ENCODE measurements around the gene FAM163B.
"Not testable (repeated sequence)": the region's sequence is repeated elsewhere in the genome, so short reads cannot be mapped to it uniquely, and the experiment has no call there.

FAM163B gene

DNA sequence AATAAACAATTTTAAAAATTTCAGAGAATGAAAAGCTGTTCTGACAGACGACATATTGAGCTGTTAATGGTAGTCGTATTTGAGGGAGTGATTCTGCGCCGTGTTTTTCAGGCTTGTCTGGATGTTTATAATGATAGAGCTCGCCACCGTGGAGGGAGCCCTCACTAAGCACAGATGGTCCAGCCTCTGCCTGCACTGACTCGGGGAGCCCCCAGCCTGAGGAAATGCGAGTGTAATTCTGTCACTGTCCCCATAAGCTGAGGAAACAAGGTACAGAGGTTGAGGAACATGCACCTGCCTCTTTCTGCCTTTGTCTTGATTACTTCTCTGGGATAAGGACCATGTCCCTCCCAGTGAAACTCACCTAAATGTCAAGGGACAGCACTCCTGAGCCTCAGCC is 19.6 kb upstream of the FAM163B start:
- no peaks in the 10 kb centered on the region for H3K4me1 ChIP-seq (ENCODE audit: insufficient read depth, low read length, severe bottlenecking)
- no peak overlapping the region for H3K9ac ChIP-seq (ENCODE audit: low read length)
- H3K9me2 ChIP-seq (ENCODE audit: low read depth, low read length) = no peaks in the 10 kb centered on the region
- no peak overlapping the region for H3K27ac ChIP-seq (ENCODE audit: low read depth, low read length, poor library complexity, severe bottlenecking)
- no peaks in the 10 kb centered on the region for H3K36me3 ChIP-seq (ENCODE audit: insufficient read depth, low read length)
- no peak overlapping the region for H3K4me2 ChIP-seq (ENCODE audit: low read length)
- H3F3A ChIP-seq (ENCODE audit: insufficient read depth, low read length) = no peaks in the 10 kb centered on the region
- no peaks in the 10 kb centered on the region for H3K79me2 ChIP-seq (ENCODE audit: insufficient read depth, low read length)
- H3K27me3 ChIP-seq (ENCODE audit: insufficient read depth, low read length) = peaks cover 5% of the 10 kb centered on the region; the same call in 1 of the 2 replicates
- H3K4me3 ChIP-seq (ENCODE audit: low read depth, low read length, poor library complexity, severe bottlenecking) = no peak overlapping the region
- no peaks in the 10 kb centered on the region for H3K9me3 ChIP-seq (ENCODE audit: low read length)
- no peak overlapping the region for H2AFZ ChIP-seq (ENCODE audit: low read length)
- H4K20me1 ChIP-seq (ENCODE audit: insufficient read depth, low read length) = no peaks in the 10 kb centered on the region
- TF ChIP-seq, protein P1, sequence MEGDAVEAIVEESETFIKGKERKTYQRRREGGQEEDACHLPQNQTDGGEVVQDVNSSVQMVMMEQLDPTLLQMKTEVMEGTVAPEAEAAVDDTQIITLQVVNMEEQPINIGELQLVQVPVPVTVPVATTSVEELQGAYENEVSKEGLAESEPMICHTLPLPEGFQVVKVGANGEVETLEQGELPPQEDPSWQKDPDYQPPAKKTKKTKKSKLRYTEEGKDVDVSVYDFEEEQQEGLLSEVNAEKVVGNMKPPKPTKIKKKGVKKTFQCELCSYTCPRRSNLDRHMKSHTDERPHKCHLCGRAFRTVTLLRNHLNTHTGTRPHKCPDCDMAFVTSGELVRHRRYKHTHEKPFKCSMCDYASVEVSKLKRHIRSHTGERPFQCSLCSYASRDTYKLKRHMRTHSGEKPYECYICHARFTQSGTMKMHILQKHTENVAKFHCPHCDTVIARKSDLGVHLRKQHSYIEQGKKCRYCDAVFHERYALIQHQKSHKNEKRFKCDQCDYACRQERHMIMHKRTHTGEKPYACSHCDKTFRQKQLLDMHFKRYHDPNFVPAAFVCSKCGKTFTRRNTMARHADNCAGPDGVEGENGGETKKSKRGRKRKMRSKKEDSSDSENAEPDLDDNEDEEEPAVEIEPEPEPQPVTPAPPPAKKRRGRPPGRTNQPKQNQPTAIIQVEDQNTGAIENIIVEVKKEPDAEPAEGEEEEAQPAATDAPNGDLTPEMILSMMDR (IDR thresholded peaks at IDR 0.05; ENCODE audit: low read length) = no peak
- TF ChIP-seq EZH2 (IDR thresholded peaks at IDR 0.05; ENCODE audit: borderline replicate concordance, low read length) = no peak

GRCh38 chr9:133627341-133627740 is 18.2 kb upstream of the FAM163B start:
- H4K20me1 ChIP-seq (ENCODE audit: insufficient read depth, low read length) = no peaks in the 10 kb centered on the region
- H3K27me3 ChIP-seq (ENCODE audit: insufficient read depth, low read length) = no peaks in the 10 kb centered on the region; the same call in 1 of the 2 replicates
- no peaks in the 10 kb centered on the region for H3F3A ChIP-seq (ENCODE audit: insufficient read depth, low read length)
- H2AFZ ChIP-seq (ENCODE audit: low read length) = no peak overlapping the region
- no peaks in the 10 kb centered on the region for H3K9me3 ChIP-seq (ENCODE audit: low read length)
- no peaks in the 10 kb centered on the region for H3K79me2 ChIP-seq (ENCODE audit: insufficient read depth, low read length)
- no peaks in the 10 kb centered on the region for H3K36me3 ChIP-seq (ENCODE audit: insufficient read depth, low read length)
- H3K27ac ChIP-seq (ENCODE audit: low read depth, low read length, poor library complexity, severe bottlenecking) = no peak overlapping the region
- no peak overlapping the region for H3K4me3 ChIP-seq (ENCODE audit: low read depth, low read length, poor library complexity, severe bottlenecking)
- no peak overlapping the region for H3K9ac ChIP-seq (ENCODE audit: low read length)
- H3K4me1 ChIP-seq (ENCODE audit: insufficient read depth, low read length, severe bottlenecking) = no peaks in the 10 kb centered on the region
- H3K9me2 ChIP-seq (ENCODE audit: low read depth, low read length) = no peaks in the 10 kb centered on the region
- no peak overlapping the region for H3K4me2 ChIP-seq (ENCODE audit: low read length)
- TF ChIP-seq EZH2 (IDR thresholded peaks at IDR 0.05; ENCODE audit: borderline replicate concordance, low read length) = no peak
- TF ChIP-seq, protein P1 (IDR thresholded peaks at IDR 0.05; ENCODE audit: low read length) = no peak

GRCh38 chr9:133626008-133626407 is 16.8 kb upstream of the FAM163B start:
- H4K20me1 ChIP-seq (ENCODE audit: insufficient read depth, low read length); H3K27ac ChIP-seq (ENCODE audit: low read depth, low read length, poor library complexity, severe bottlenecking); H3F3A ChIP-seq (ENCODE audit: insufficient read depth, low read length); H3K79me2 ChIP-seq (ENCODE audit: insufficient read depth, low read length); H3K9me3 ChIP-seq (ENCODE audit: low read length); H3K9ac ChIP-seq (ENCODE audit: low read length); H2AFZ ChIP-seq (ENCODE audit: low read length); H3K9me2 ChIP-seq (ENCODE audit: low read depth, low read length); H3K4me3 ChIP-seq (ENCODE audit: low read depth, low read length, poor library complexity, severe bottlenecking); H3K27me3 ChIP-seq (ENCODE audit: insufficient read depth, low read length); H3K36me3 ChIP-seq (ENCODE audit: insufficient read depth, low read length); H3K4me1 ChIP-seq (ENCODE audit: insufficient read depth, low read length, severe bottlenecking); H3K4me2 ChIP-seq (ENCODE audit: low read length): not testable (repeated sequence)

DNA sequence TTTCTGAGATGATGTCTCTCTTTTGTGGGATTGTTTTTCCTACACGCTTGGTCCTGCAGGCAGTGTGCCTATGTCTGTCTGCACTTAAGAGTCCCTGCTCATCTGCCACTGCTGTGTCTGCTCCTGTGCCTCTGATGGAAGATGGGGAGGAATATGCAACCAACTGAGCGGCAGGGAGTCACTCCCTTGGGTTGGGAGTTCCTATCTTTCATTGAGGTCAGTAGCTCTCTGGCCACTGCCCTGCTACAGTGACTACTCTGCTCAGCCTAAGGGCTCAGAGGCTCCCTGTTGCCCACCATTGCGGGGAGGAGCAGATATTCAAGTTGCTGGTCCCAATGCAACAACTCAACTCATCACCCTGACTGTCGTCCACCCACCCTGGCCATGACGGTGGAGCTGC is 13.4 kb upstream of the FAM163B start:
- Histone ChIP-seq H4K20me1 (ENCODE audit: insufficient read depth, low read length) (no peaks in the 10 kb centered on the region), H3F3A (ENCODE audit: insufficient read depth, low read length) (no peaks in the 10 kb centered on the region)
- TF ChIP-seq, protein P1 (IDR thresholded peaks at IDR 0.05; ENCODE audit: low read length) = no peak
- no peak for TF ChIP-seq EZH2 (IDR thresholded peaks at IDR 0.05; ENCODE audit: borderline replicate concordance, low read length)

More for the DNA sequence above, 13.4 kb upstream of the FAM163B start:
- no peak overlapping the region for H3K9ac ChIP-seq (ENCODE audit: low read length)
- no peaks in the 10 kb centered on the region for H3K4me1 ChIP-seq (ENCODE audit: insufficient read depth, low read length, severe bottlenecking)
- H3K27ac ChIP-seq (ENCODE audit: low read depth, low read length, poor library complexity, severe bottlenecking) = no peak overlapping the region
- H3K79me2 ChIP-seq (ENCODE audit: insufficient read depth, low read length) = no peaks in the 10 kb centered on the region
- H3K4me3 ChIP-seq (ENCODE audit: low read depth, low read length, poor library complexity, severe bottlenecking) = no peak overlapping the region
- no peaks in the 10 kb centered on the region; the same call in 1 of the 2 replicates for H3K27me3 ChIP-seq (ENCODE audit: insufficient read depth, low read length)
- no peaks in the 10 kb centered on the region for H3K9me2 ChIP-seq (ENCODE audit: low read depth, low read length)
- no peaks in the 10 kb centered on the region for H3K9me3 ChIP-seq (ENCODE audit: low read length)
- no peak overlapping the region for H2AFZ ChIP-seq (ENCODE audit: low read length)
- no peak overlapping the region for H3K4me2 ChIP-seq (ENCODE audit: low read length)
- H3K36me3 ChIP-seq (ENCODE audit: insufficient read depth, low read length) = no peaks in the 10 kb centered on the region
